ENCODE measurements around the gene ABCF1. TPM values are rescaled to one million over a fixed set of nuclear protein-coding genes. Genes with fewer than 3 reads are reported as not detected.

ABCF1 gene
- total RNA-seq, 4 donors from 2014 or later = 17.4 to 48.6 (median 28.9) TPM

- no peaks in the 10 kb centered on the region for H3K9me3 ChIP-seq
- no peak overlapping the region for H3K27ac ChIP-seq
- no peak for DNase-seq
- H3K36me3 ChIP-seq = no peaks in the 10 kb centered on the region
- intact Hi-C loops (cut with DNase I; ENCODE audit: low total_unique reads) = loop anchor here (5.0 kb wide), 1 partner anchor 47 kb away; the partner anchor contains the start of gene DHX16
- H3K27me3 ChIP-seq = no peaks in the 10 kb centered on the region
- no peak overlapping the region for H3K4me3 ChIP-seq
- no peak for TF ChIP-seq CTCF (IDR thresholded peaks at IDR 0.05)
- no peak for TF ChIP-seq POLR2A (IDR thresholded peaks at IDR 0.05)
- peaks cover 0 to 8% of the 10 kb centered on the region in 2 donors for H3K4me1 ChIP-seq
These were observed 54.3 kb downstream of the ABCF1 start for GRCh38 chr6:30625511-30625910.

- H3K27ac ChIP-seq = peak within 1 kb of the TSS; percentile 80 to 87
- DNase-seq = peak; percentile 88 to 89
- intact Hi-C loops (cut with DNase I; ENCODE audit: low total_unique reads) = loop anchor here (5.0 kb wide), 1 partner anchor 46 kb away; the partner anchor contains the start of gene DHX16
- no peaks in the 10 kb centered on the region for H3K27me3 ChIP-seq
- TF ChIP-seq POLR2A (IDR thresholded peaks at IDR 0.05) (peak; percentile 17 to 57), CTCF (IDR thresholded peaks at IDR 0.05) (peak; percentile 37 to 61 (median 50))
- peak within 1 kb of the TSS; percentile 35 to 41 for H3K4me3 ChIP-seq
- no peaks in the 10 kb centered on the region for H3K36me3 ChIP-seq
- peaks cover 0 to 8% of the 10 kb centered on the region in 2 donors for H3K4me1 ChIP-seq
- no peaks in the 10 kb centered on the region for H3K9me3 ChIP-seq
These were observed 55.5 kb downstream of the ABCF1 start, which contains the start of gene ATAT1 for GRCh38 chr6:30626484-30627366. ATAT1 (plus strand) TSS chr6:30626874.

- H3K9me3 ChIP-seq = no peaks in the 10 kb centered on the region
- no peak for DNase-seq
- H3K4me3 ChIP-seq = no peak overlapping the region
- TF ChIP-seq POLR2A (IDR thresholded peaks at IDR 0.05) = no peak
- intact Hi-C loops (cut with DNase I; ENCODE audit: low total_unique reads) = no loop called here
- no peaks in the 10 kb centered on the region for H3K27me3 ChIP-seq
- no peak overlapping the region for H3K27ac ChIP-seq
- H3K36me3 ChIP-seq = no peaks in the 10 kb centered on the region
- no peaks in the 10 kb centered on the region for H3K4me1 ChIP-seq
These were observed 64.6 kb downstream of the ABCF1 start for GRCh38 chr6:30635834-30636233.

GRCh38 chr6:30640481-30640880 lies 69.2 kb downstream of the ABCF1 start:
- TF ChIP-seq CTCF (IDR thresholded peaks at IDR 0.05) (no peak), POLR2A (IDR thresholded peaks at IDR 0.05) (no peak)
- no peak overlapping the region for H3K4me3 ChIP-seq
- no peaks in the 10 kb centered on the region for H3K9me3 ChIP-seq
- H3K27me3 ChIP-seq = no peaks in the 10 kb centered on the region
- intact Hi-C loops (cut with DNase I; ENCODE audit: low total_unique reads) = no loop called here
- no peaks in the 10 kb centered on the region for H3K4me1 ChIP-seq
- no peak overlapping the region for H3K27ac ChIP-seq
- no peak for DNase-seq
- no peaks in the 10 kb centered on the region for H3K36me3 ChIP-seq

- Histone ChIP-seq H3K36me3 (no peaks in the 10 kb centered on the region), H3K9me3 (no peaks in the 10 kb centered on the region)
These were observed 69.8 kb downstream of the ABCF1 start for GRCh38 chr6:30641048-30641447.

More at GRCh38 chr6:30641048-30641447, 69.8 kb downstream of the ABCF1 start:
- intact Hi-C loops (cut with DNase I; ENCODE audit: low total_unique reads) = no loop called here
- H3K4me3 ChIP-seq = no peak overlapping the region
- no peaks in the 10 kb centered on the region for H3K27me3 ChIP-seq
- H3K4me1 ChIP-seq = no peaks in the 10 kb centered on the region
- no peak for DNase-seq
- no peak for TF ChIP-seq POLR2A (IDR thresholded peaks at IDR 0.05)
- no peak for TF ChIP-seq CTCF (IDR thresholded peaks at IDR 0.05)
- H3K27ac ChIP-seq = no peak overlapping the region

MicroRNA genes within 50 kb of the gene (microRNA counts, 767-probe panel; counts per million panel counts)
- microRNA hsa-miR-877-5p = 0 counts per million in 2 donors

Small RNA genes lying within 50 kb of the gene (microRNA-seq; reads per million reads assigned to microRNA genes)
- gene MIR877 (ENCODE audit: borderline microRNAs expressed, borderline replicate concordance) = 34.3 reads per million, percentile 40 among the genes with 10 or more reads in this experiment

Small RNA genes lying within 50 kb of the gene (small RNA-seq; reads per million reads assigned to genes)
- gene MIR877 = 0.48 reads per million

Other genes with a start within 250 kb of the ABCF1 start
- 10 to 100 TPM in 3 of 4 donors, 1 to 10 TPM in 1; 3.2 to 29.7 (median 18.7) TPM for gene TRIM39, start 244.5 kb upstream of the ABCF1 start, total RNA-seq
- 100 to 1,000 TPM in 1 of 4 donors, 10 to 100 TPM in 3; 12.9 to 220 (median 66.1) TPM for gene RPP21, start 226.3 kb upstream of the ABCF1 start, total RNA-seq
- gene HLA-E, start 81.9 kb upstream of the ABCF1 start, total RNA-seq = 100 to 1,000 TPM; 207 to 628 (median 416) TPM
- 100 to 1,000 TPM in 2 of 4 donors, 10 to 100 TPM in 1, 1 to 10 TPM in 1; 7.2 to 150 (median 79.5) TPM for gene GNL1, start 15.0 kb upstream of the ABCF1 start, total RNA-seq
- gene PRR3, start 14.1 kb upstream of the ABCF1 start, total RNA-seq = 10 to 100 TPM in 2 of 4 donors, 1 to 10 TPM in 2; 4.4 to 23.0 (median 16.2) TPM
- 10 to 100 TPM; 24.1 to 86.0 (median 40.2) TPM for gene PPP1R10, start 45.8 kb downstream of the ABCF1 start, total RNA-seq
- gene MRPS18B, start 46.4 kb downstream of the ABCF1 start, total RNA-seq = 10 to 100 TPM; 15.1 to 45.5 (median 36.7) TPM
- gene ATAT1, start 55.4 kb downstream of the ABCF1 start, total RNA-seq = 10 to 100 TPM in 2 of 4 donors, 1 to 10 TPM in 1, not detected in 1; 8.5 to 10.2 (median 10.1) TPM
- gene C6orf136, start 75.7 kb downstream of the ABCF1 start, total RNA-seq = 10 to 100 TPM in 1 of 4 donors, 1 to 10 TPM in 3; 5.6 to 22.2 (median 7.7) TPM
- 10 to 100 TPM in 2 of 4 donors, 1 to 10 TPM in 2; 3.2 to 31.8 (median 16.3) TPM for gene DHX16, start 101.6 kb downstream of the ABCF1 start, total RNA-seq
- gene PPP1R18, start 115.2 kb downstream of the ABCF1 start, total RNA-seq = 100 to 1,000 TPM in 1 of 4 donors, 10 to 100 TPM in 3; 15.4 to 114 (median 18.2) TPM
- gene NRM, start 119.5 kb downstream of the ABCF1 start, total RNA-seq = 10 to 100 TPM in 1 of 4 donors, 1 to 10 TPM in 2, under 1 TPM in 1; 0.59 to 29.3 (median 5.4) TPM
- 10 to 100 TPM in 2 of 4 donors, 1 to 10 TPM in 2; 3.1 to 61.9 (median 10.2) TPM for gene MDC1, start 145.8 kb downstream of the ABCF1 start, total RNA-seq
- 100 to 1,000 TPM; 130 to 426 (median 290) TPM for gene TUBB, start 148.9 kb downstream of the ABCF1 start, total RNA-seq
- 100 to 1,000 TPM in 1 of 4 donors, 10 to 100 TPM in 3; 47.1 to 155 (median 64.6) TPM for gene FLOT1, start 171.2 kb downstream of the ABCF1 start, total RNA-seq
- gene IER3, start 173.1 kb downstream of the ABCF1 start, total RNA-seq = 10 to 100 TPM in 2 of 4 donors, 1 to 10 TPM in 1, under 1 TPM in 1; 0.88 to 23.8 (median 10.4) TPM

Measured in uterus (tissue), 4 donors.